Upper lobe of right lung (tissue), 1 donor: ENCODE measurements around the gene NRXN3. TPM values are rescaled to one million over a fixed set of nuclear protein-coding genes. Genes with fewer than 3 reads are reported as not detected.

Experiments
- ATAC-seq: fragments of 200-7000 bp; cut with Tn5 transposase; one replicate; pipeline ENCODE4 v1.9.1; 2020; ENCODE audit warnings: mild to moderate bottlenecking, moderate library complexity
- DNase-seq: peaks from one replicate; pipeline ENCODE4 v3.0.0-alpha.2; 2020
- H3K27ac ChIP-seq: fragments of 200-600 bp; one replicate; pipeline ENCODE4 v1.8.0; 2022
- H3K27me3 ChIP-seq: fragments of 200-600 bp; one replicate; pipeline ENCODE4 v1.8.0; 2022; ENCODE audit warnings: mild to moderate bottlenecking
- H3K36me3 ChIP-seq: fragments of 200-600 bp; one replicate; pipeline ENCODE4 v1.8.0; 2022
- H3K4me1 ChIP-seq: fragments of 200-600 bp; one replicate; pipeline ENCODE4 v1.8.0; 2022
- H3K4me3 ChIP-seq: fragments of 200-600 bp; one replicate; pipeline ENCODE4 v1.8.0; 2022; ENCODE audit warnings: mild to moderate bottlenecking
- H3K9me3 ChIP-seq: fragments of 200-600 bp; one replicate; pipeline ENCODE4 v1.8.0; 2022
- CTCF ChIP-seq: fragments of 200-600 bp; IDR thresholded peaks from one replicate; pipeline ENCODE4 v1.8.0; 2022; ENCODE audit warnings: antibody characterized with exemption
- intact Hi-C: fragments of 100-400 bp; cut with DNase I; formaldehyde crosslinking; loops from one replicate; pipeline ENCODE4 v1.11.0; 2022
- total RNA-seq: library from RNA; stranded (reverse); fragmentation: NEBNext Ultra II Directional; extraction: Animal tissue kit (Norgen Biotek cat#: 25700); gene quantifications from one replicate; pipeline ENCODE4 v1.2.1, GENCODE V29; 2021
- donor health status: DM: no; HTN: yes; CAD: no; lungs with severe emphysema.

Gene NRXN3
- total RNA-seq, 1 donor from 2014 or later, result 10.0 TPM

- ATAC-seq, result no peak
- no peak overlapping the region for H3K4me3 ChIP-seq
- intact Hi-C loops, result no loop called here
- DNase-seq, result no peak
- H3K36me3 ChIP-seq, result no peaks in the 10 kb centered on the region
- no peaks in the 10 kb centered on the region for H3K27me3 ChIP-seq
- H3K27ac ChIP-seq, result no peak overlapping the region
- TF ChIP-seq CTCF, result no peak
- no peaks in the 10 kb centered on the region for H3K4me1 ChIP-seq
- H3K9me3 ChIP-seq, result no peaks in the 10 kb centered on the region
Measured at GRCh38 chr14:79513446-79513845, 1343.3 kb downstream of the NRXN3 start.

GRCh38 chr14:79514700-79515099 is 1344.5 kb downstream of the NRXN3 start:
- no peak overlapping the region for H3K27ac ChIP-seq
- TF ChIP-seq CTCF, result no peak
- no peak for ATAC-seq

DNA sequence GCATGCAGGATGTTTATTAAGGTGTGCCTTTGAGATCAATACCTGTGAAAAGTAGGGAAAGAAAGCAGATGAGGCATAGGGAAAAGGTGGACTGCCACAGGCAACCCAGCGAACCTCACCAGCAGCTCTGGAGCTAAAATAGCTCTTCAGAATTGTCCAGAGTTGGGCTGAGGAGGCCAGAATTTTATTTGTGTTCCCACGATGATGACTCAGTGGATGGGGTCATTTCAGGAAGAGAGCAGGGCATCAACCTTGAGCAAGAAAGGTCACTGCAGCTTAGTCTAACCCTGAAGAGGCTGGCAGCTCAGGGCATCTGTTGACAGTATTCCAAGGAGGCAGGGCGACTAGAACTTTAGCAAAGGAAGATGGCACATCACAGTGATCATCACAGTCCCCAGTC is 1345.0 kb downstream of the NRXN3 start:
- H3K27me3 ChIP-seq, result no peaks in the 10 kb centered on the region
- intact Hi-C loops, result no loop called here

More at GRCh38 chr14:79514700-79515099, 1344.5 kb downstream of the NRXN3 start:
- Histone ChIP-seq H3K4me1 (no peaks in the 10 kb centered on the region), H3K4me3 (no peak overlapping the region), H3K36me3 (no peaks in the 10 kb centered on the region), H3K27me3 (no peaks in the 10 kb centered on the region), H3K9me3 (no peaks in the 10 kb centered on the region)
- intact Hi-C loops, result no loop called here
- DNase-seq, result no peak

DNA sequence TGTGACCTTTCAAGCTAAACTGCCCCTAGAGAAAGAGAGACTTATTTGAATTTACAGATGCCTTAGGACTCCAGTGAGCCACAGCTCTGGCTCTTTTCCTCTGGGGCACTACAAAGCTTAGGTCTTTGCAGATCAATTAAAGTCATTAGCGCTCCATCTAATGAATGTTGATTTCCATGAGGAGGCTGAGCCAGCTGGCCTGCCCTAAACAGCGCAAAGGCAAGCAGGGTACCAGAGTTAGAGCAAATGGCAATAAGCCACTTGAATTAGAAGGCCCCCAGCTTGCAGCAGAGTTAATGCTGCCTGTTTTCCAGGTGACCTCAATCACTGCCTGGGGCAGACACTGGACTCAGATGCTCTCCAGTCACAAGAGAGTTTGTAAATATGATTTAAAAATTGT is 1345.8 kb downstream of the NRXN3 start:
- H3K4me3 ChIP-seq, result no peak overlapping the region
- no peak for TF ChIP-seq CTCF
- H3K27ac ChIP-seq, result no peak overlapping the region
- H3K36me3 ChIP-seq, result no peaks in the 10 kb centered on the region
- H3K4me1 ChIP-seq, result no peaks in the 10 kb centered on the region
- no peaks in the 10 kb centered on the region for H3K27me3 ChIP-seq
- intact Hi-C loops, result no loop called here
- DNase-seq (no peak), ATAC-seq (no peak)
- no peaks in the 10 kb centered on the region for H3K9me3 ChIP-seq

More for the DNA sequence above, 1345.0 kb downstream of the NRXN3 start:
- Histone ChIP-seq H3K4me3 (no peak overlapping the region), H3K36me3 (no peaks in the 10 kb centered on the region), H3K27ac (no peak overlapping the region), H3K9me3 (no peaks in the 10 kb centered on the region), H3K4me1 (no peaks in the 10 kb centered on the region)
- no peak for ATAC-seq
- no peak for DNase-seq
- TF ChIP-seq CTCF, result no peak

- Histone ChIP-seq H3K9me3 (no peaks in the 10 kb centered on the region), H3K36me3 (no peaks in the 10 kb centered on the region), H3K4me3 (no peak overlapping the region), H3K27ac (no peak overlapping the region), H3K4me1 (no peaks in the 10 kb centered on the region), H3K27me3 (no peaks in the 10 kb centered on the region)
- DNase-seq (no peak), ATAC-seq (no peak)
- intact Hi-C loops, result no loop called here
- TF ChIP-seq CTCF, result no peak
Measured at GRCh38 chr14:79525416-79525815, 1355.2 kb downstream of the NRXN3 start.

- Histone ChIP-seq H3K27me3 (no peaks in the 10 kb centered on the region), H3K27ac (no peak overlapping the region)
Measured at GRCh38 chr14:79528828-79529416, 1358.7 kb downstream of the NRXN3 start.

More at GRCh38 chr14:79528828-79529416, 1358.7 kb downstream of the NRXN3 start:
- Histone ChIP-seq H3K4me3 (no peak overlapping the region), H3K4me1 (no peaks in the 10 kb centered on the region), H3K9me3 (no peaks in the 10 kb centered on the region), H3K36me3 (no peaks in the 10 kb centered on the region)
- no peak for ATAC-seq
- no peak for TF ChIP-seq CTCF
- intact Hi-C loops, result no loop called here
- DNase-seq, result no peak
